Measurements from ENCODE around the gene METTL26. TPM values are rescaled to one million over a fixed set of nuclear protein-coding genes. Genes with fewer than 3 reads are reported as not detected.

The METTL26 gene
- total and polyA plus RNA-seq, 2 of the 8 experiments (the other 6 are each of a cell fraction or from before 2014, with no cell fraction given): 100 to 186 TPM

DNA sequence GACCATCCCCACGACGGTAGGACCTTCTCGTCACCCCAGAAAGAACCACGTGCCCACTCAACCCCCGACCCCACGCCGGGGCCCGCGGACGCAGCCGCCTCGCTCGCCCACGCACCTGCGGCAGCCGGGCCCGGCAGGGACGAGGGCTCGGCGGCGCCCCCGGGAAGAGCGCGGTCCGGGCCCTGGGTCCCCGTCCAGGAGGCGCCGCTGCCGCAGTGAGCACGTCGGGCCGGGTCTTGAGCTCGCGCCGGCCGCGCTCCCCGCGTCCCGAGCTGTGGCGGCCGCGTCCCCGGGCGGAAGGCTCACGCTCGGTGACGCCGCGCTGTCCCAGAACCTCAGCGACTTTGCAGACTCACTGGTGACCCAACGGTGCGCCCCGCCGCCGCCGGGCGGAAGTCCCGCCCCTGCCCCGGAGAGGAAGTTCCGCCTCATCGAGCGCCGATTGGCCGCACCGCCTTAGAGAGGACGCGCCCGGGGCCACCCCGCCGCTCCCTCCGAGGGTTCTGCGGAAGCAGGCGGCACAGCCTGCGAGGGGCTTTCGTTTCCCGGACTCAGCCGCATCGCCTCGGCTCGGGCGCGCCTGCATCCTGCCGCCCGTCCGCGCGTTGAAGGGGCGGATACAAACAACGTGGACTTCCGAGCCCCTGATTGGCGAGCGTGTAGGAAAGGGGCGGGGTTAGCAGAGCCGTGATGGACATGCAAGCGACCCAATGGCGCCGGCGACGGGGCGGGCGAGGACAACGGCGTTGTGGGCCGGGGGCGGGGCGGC is 47.0 kb downstream of the METTL26 start (continued):
- TF ChIP-seq CEBPB (IDR thresholded peaks at IDR 0.05; ENCODE audit: low read depth, low read length) (no peak), RXRA (IDR thresholded peaks at IDR 0.05; ENCODE audit: insufficient read depth, low read depth, low read length) (no peak), BCL11A (IDR thresholded peaks at IDR 0.05; ENCODE audit: low read depth in 2 of 2, low read length in 2 of 2) (no peak), SRF (IDR thresholded peaks at IDR 0.05; ENCODE audit: low read depth, low read length) (no peak), SUZ12 (IDR thresholded peaks at IDR 0.05; ENCODE audit: low read length) (no peak), MAFK (IDR thresholded peaks at IDR 0.05; ENCODE audit: low read depth, low read length) (no peak), POLR2AphosphoS5 (IDR thresholded peaks at IDR 0.05; ENCODE audit: low read depth, low read length) (no peak; the same call in 1 of the 2 replicates)
- TF ChIP-seq, protein P1, sequence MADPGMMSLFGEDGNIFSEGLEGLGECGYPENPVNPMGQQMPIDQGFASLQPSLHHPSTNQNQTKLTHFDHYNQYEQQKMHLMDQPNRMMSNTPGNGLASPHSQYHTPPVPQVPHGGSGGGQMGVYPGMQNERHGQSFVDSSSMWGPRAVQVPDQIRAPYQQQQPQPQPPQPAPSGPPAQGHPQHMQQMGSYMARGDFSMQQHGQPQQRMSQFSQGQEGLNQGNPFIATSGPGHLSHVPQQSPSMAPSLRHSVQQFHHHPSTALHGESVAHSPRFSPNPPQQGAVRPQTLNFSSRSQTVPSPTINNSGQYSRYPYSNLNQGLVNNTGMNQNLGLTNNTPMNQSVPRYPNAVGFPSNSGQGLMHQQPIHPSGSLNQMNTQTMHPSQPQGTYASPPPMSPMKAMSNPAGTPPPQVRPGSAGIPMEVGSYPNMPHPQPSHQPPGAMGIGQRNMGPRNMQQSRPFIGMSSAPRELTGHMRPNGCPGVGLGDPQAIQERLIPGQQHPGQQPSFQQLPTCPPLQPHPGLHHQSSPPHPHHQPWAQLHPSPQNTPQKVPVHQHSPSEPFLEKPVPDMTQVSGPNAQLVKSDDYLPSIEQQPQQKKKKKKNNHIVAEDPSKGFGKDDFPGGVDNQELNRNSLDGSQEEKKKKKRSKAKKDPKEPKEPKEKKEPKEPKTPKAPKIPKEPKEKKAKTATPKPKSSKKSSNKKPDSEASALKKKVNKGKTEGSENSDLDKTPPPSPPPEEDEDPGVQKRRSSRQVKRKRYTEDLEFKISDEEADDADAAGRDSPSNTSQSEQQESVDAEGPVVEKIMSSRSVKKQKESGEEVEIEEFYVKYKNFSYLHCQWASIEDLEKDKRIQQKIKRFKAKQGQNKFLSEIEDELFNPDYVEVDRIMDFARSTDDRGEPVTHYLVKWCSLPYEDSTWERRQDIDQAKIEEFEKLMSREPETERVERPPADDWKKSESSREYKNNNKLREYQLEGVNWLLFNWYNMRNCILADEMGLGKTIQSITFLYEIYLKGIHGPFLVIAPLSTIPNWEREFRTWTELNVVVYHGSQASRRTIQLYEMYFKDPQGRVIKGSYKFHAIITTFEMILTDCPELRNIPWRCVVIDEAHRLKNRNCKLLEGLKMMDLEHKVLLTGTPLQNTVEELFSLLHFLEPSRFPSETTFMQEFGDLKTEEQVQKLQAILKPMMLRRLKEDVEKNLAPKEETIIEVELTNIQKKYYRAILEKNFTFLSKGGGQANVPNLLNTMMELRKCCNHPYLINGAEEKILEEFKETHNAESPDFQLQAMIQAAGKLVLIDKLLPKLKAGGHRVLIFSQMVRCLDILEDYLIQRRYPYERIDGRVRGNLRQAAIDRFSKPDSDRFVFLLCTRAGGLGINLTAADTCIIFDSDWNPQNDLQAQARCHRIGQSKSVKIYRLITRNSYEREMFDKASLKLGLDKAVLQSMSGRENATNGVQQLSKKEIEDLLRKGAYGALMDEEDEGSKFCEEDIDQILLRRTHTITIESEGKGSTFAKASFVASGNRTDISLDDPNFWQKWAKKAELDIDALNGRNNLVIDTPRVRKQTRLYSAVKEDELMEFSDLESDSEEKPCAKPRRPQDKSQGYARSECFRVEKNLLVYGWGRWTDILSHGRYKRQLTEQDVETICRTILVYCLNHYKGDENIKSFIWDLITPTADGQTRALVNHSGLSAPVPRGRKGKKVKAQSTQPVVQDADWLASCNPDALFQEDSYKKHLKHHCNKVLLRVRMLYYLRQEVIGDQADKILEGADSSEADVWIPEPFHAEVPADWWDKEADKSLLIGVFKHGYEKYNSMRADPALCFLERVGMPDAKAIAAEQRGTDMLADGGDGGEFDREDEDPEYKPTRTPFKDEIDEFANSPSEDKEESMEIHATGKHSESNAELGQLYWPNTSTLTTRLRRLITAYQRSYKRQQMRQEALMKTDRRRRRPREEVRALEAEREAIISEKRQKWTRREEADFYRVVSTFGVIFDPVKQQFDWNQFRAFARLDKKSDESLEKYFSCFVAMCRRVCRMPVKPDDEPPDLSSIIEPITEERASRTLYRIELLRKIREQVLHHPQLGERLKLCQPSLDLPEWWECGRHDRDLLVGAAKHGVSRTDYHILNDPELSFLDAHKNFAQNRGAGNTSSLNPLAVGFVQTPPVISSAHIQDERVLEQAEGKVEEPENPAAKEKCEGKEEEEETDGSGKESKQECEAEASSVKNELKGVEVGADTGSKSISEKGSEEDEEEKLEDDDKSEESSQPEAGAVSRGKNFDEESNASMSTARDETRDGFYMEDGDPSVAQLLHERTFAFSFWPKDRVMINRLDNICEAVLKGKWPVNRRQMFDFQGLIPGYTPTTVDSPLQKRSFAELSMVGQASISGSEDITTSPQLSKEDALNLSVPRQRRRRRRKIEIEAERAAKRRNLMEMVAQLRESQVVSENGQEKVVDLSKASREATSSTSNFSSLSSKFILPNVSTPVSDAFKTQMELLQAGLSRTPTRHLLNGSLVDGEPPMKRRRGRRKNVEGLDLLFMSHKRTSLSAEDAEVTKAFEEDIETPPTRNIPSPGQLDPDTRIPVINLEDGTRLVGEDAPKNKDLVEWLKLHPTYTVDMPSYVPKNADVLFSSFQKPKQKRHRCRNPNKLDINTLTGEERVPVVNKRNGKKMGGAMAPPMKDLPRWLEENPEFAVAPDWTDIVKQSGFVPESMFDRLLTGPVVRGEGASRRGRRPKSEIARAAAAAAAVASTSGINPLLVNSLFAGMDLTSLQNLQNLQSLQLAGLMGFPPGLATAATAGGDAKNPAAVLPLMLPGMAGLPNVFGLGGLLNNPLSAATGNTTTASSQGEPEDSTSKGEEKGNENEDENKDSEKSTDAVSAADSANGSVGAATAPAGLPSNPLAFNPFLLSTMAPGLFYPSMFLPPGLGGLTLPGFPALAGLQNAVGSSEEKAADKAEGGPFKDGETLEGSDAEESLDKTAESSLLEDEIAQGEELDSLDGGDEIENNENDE (IDR thresholded peaks at IDR 0.05; ENCODE audit: insufficient replicate concordance, low read length): no peak

All from H1 (cell line).